H1 (cell line): ENCODE measurements around the gene LYPD1. TPM values are rescaled to one million over a fixed set of nuclear protein-coding genes. Genes with fewer than 3 reads are reported as not detected.

Experiments used
- CTCF ChIA-PET: fragments of 300-600 bp; sonication (Branson Sonifier 250); formaldehyde crosslinking; loops from one replicate; lab custom pipeline; 2021; ENCODE audit not compliant: partially characterized antibody; lab: Charles Lee
- POLR2A ChIA-PET: fragments of 300-600 bp; sonication (Branson Sonifier 250); formaldehyde crosslinking; loops from one replicate; lab custom pipeline; 2021; ENCODE audit warnings: inconsistent platforms; ENCODE audit not compliant: partially characterized antibody; lab: Charles Lee
- DNase-seq, 2 experiments: peaks; one replicate each; pipeline versions ENCODE4 v3.0.0 to v3.0.0-alpha.2; 2010 to 2022; ENCODE audit warnings: low spot score in 2 of 2, low read depth in 1 of 2, mixed read lengths in 1 of 2
- FAIRE-seq: peaks from 2 replicates; lab custom pipeline; 2011; peaks lifted over from hg19 to GRCh38; lab: Jason Lieb, UNC
- H2AFZ ChIP-seq: 2 replicates; pipeline ENCODE4 v1.8.1; 2012; ENCODE audit warnings: low read length, inconsistent platforms
- H2AK5ac ChIP-seq: 2 replicates; pipeline ENCODE4 v1.6.1; 2013; ENCODE audit warnings: low read depth, low read length
- H2BK120ac ChIP-seq: replicated peaks from 2 replicates; pipeline ENCODE3; 2013; ENCODE audit warnings: low read depth, low read length, inconsistent platforms
- H2BK12ac ChIP-seq: 2 replicates; pipeline ENCODE4 v1.6.1; 2013; ENCODE audit warnings: low read depth, low read length
- H2BK15ac ChIP-seq: 2 replicates; pipeline ENCODE4 v1.6.1; 2013; ENCODE audit warnings: low read length
- H2BK20ac ChIP-seq: 2 replicates; pipeline ENCODE4 v1.6.1; 2013; ENCODE audit warnings: low read length
- H2BK5ac ChIP-seq: 2 replicates; pipeline ENCODE4 v1.6.1; 2013; ENCODE audit warnings: low read depth, low read length
- H3K14ac ChIP-seq: 2 replicates; pipeline ENCODE4 v1.6.1; 2013; ENCODE audit warnings: inconsistent platforms; ENCODE audit not compliant: insufficient read length
- H3K18ac ChIP-seq: 2 replicates; pipeline ENCODE4 v1.6.1; 2013; ENCODE audit warnings: low read length; ENCODE audit errors: extremely low read depth
- H3K23ac ChIP-seq: 2 replicates; pipeline ENCODE4 v1.6.1; 2013; ENCODE audit warnings: inconsistent platforms; ENCODE audit not compliant: insufficient read length
- H3K23me2 ChIP-seq: 2 replicates; pipeline ENCODE4 v1.6.1; 2013; ENCODE audit warnings: low read depth, low read length
- H3K27ac ChIP-seq: 2 replicates; pipeline ENCODE4 v1.6.1; 2011; ENCODE audit warnings: low read depth, low read length, inconsistent platforms
- H3K27me3 ChIP-seq, 4 experiments: replicated peaks in 1 of 4; 1 replicate in 1 of 4; 2 replicates in 3 of 4; pipeline versions ENCODE4 v1.6.1 to v1.8.1; 2011 to 2013; ENCODE audit warnings: low read length in 3 of 4, mild to moderate bottlenecking in 3 of 4, inconsistent platforms in 2 of 4, mixed read lengths in 2 of 4, moderate library complexity in 1 of 4; ENCODE audit not compliant: control insufficient read depth in 3 of 4, insufficient read depth in 3 of 4; ENCODE audit errors: extremely low read depth in 1 of 4
- H3K36me3 ChIP-seq, 4 experiments: 2 replicates each; pipeline versions ENCODE4 v1.6.1 to v1.8.1; 2011 to 2013; ENCODE audit warnings: mild to moderate bottlenecking in 4 of 4, low read length in 3 of 4, moderate library complexity in 2 of 4, control low read depth in 1 of 4, inconsistent platforms in 1 of 4; ENCODE audit not compliant: insufficient read depth in 4 of 4, control insufficient read depth in 2 of 4
- H3K4ac ChIP-seq: replicated peaks from 2 replicates; pipeline ENCODE3; 2013; ENCODE audit warnings: low read length, low read depth, mixed read lengths, inconsistent platforms; ENCODE audit not compliant: insufficient read length
- H3K4me1 ChIP-seq, 4 experiments: replicated peaks in 1 of 4; 1 replicate in 1 of 4; 2 replicates in 3 of 4; pipeline versions ENCODE4 v1.6.1 to v1.8.1; 2011 to 2013; ENCODE audit warnings: low read length in 3 of 4, inconsistent platforms in 2 of 4, mixed read lengths in 1 of 4; ENCODE audit not compliant: insufficient read depth in 4 of 4, control insufficient read depth in 3 of 4
- H3K4me2 ChIP-seq, 2 experiments: 2 replicates each; pipeline versions ENCODE4 v1.6.1 to v1.8.1; 2011 to 2013; ENCODE audit warnings: low read depth in 2 of 2, low read length in 2 of 2, control low read depth in 1 of 2, inconsistent platforms in 1 of 2, mild to moderate bottlenecking in 1 of 2; ENCODE audit not compliant: insufficient read depth in 1 of 2
- H3K4me3 ChIP-seq, 4 experiments: fragments of 200-600, 300-600 bp in 1 of 4; sonication (generic), shearing (Covaris generic), sonication (Bioruptor Twin) in 1 of 4; 2 replicates each; pipeline versions ENCODE4 v1.5.1 to v1.8.1; 2011 to 2016; ENCODE audit warnings: low read length in 4 of 4, low read depth in 3 of 4, control low read depth in 2 of 4, inconsistent platforms in 2 of 4, mild to moderate bottlenecking in 2 of 4, mixed read lengths in 1 of 4, moderate library complexity in 1 of 4; ENCODE audit not compliant: insufficient read depth in 2 of 4; ENCODE audit errors: extremely low read depth in 1 of 4
- H3K56ac ChIP-seq: replicated peaks from 2 replicates; pipeline ENCODE3; 2013; ENCODE audit warnings: low read depth, mild to moderate bottlenecking, mixed read lengths, low read length, inconsistent platforms; ENCODE audit not compliant: insufficient read length
- H3K79me1 ChIP-seq: 2 replicates; pipeline ENCODE4 v1.6.1; 2013; ENCODE audit warnings: low read depth, low read length, control low read depth
- H3K79me2 ChIP-seq, 2 experiments: 2 replicates each; pipeline versions ENCODE4 v1.6.1 to v1.8.1; 2012 to 2013; ENCODE audit warnings: low read length in 2 of 2, mild to moderate bottlenecking in 2 of 2, inconsistent platforms in 1 of 2; ENCODE audit not compliant: insufficient read depth in 2 of 2, control insufficient read depth in 1 of 2
- H3K9ac ChIP-seq, 4 experiments: replicated peaks in 1 of 4; 1 replicate in 1 of 4; 2 replicates in 3 of 4; pipeline versions ENCODE4 v1.6.1 to v1.8.1; 2011 to 2013; ENCODE audit warnings: low read depth in 3 of 4, low read length in 3 of 4, control low read depth in 2 of 4, mild to moderate bottlenecking in 2 of 4, moderate library complexity in 2 of 4, inconsistent platforms in 1 of 4; ENCODE audit errors: extremely low read depth in 1 of 4
- H3K9me3 ChIP-seq, 2 experiments: 2 replicates each; pipeline versions ENCODE4 v1.6.1 to v1.8.1; 2012 to 2013; ENCODE audit warnings: mild to moderate bottlenecking in 2 of 2, moderate library complexity in 2 of 2, control low read depth in 1 of 2, inconsistent platforms in 1 of 2, low read depth in 1 of 2, low read length in 1 of 2, mixed read lengths in 1 of 2; ENCODE audit not compliant: insufficient read depth in 2 of 2
- H4K20me1 ChIP-seq, 2 experiments: replicated peaks in 1 of 2; 2 replicates each; pipeline versions ENCODE3 to v1.8.1; 2011 to 2013; ENCODE audit warnings: inconsistent platforms in 2 of 2, low read length in 2 of 2, mild to moderate bottlenecking in 1 of 2; ENCODE audit not compliant: insufficient read depth in 2 of 2, control insufficient read depth in 1 of 2
- H4K5ac ChIP-seq: 2 replicates; pipeline ENCODE4 v1.6.1; 2013; ENCODE audit warnings: low read length, low read depth, mixed read lengths, inconsistent platforms; ENCODE audit not compliant: insufficient read length
- H4K8ac ChIP-seq: 2 replicates; pipeline ENCODE4 v1.8.0; 2013; ENCODE audit warnings: mild to moderate bottlenecking, moderate library complexity, low read length, inconsistent platforms; ENCODE audit not compliant: insufficient read depth; ENCODE audit errors: extremely low read depth
- H4K91ac ChIP-seq: replicated peaks from 2 replicates; pipeline ENCODE3; 2013; ENCODE audit warnings: low read length, mixed read lengths, inconsistent platforms; ENCODE audit not compliant: insufficient read length
- ATF2 ChIP-seq: IDR thresholded peaks from 2 replicates; pipeline ENCODE4 v1.6.1; 2012; ENCODE audit warnings: low read length, inconsistent platforms
- BRCA1 ChIP-seq: IDR thresholded peaks from 2 replicates; pipeline ENCODE4 v1.6.1; 2012; ENCODE audit warnings: low read depth, low read length, improper control_type of control experiment
- EZH2 ChIP-seq: fragments of 200-600 bp; sonication (generic); IDR thresholded peaks from 2 replicates; pipeline ENCODE4 v1.7.1; 2012; ENCODE audit warnings: low read depth, mild to moderate bottlenecking, moderate library complexity, low read length, inconsistent platforms; ENCODE audit not compliant: severe bottlenecking
- GTF2F1 ChIP-seq: IDR thresholded peaks from 2 replicates; pipeline ENCODE4 v1.6.1; 2012; ENCODE audit warnings: low read depth, low read length, improper control_type of control experiment, borderline replicate concordance
- HDAC2 ChIP-seq, 2 experiments: fragments of 300-600 bp in 1 of 2; sonication (generic) in 1 of 2; IDR thresholded peaks; 2 replicates each; pipeline ENCODE4 v1.6.1; 2011 to 2012; ENCODE audit warnings: low read depth in 2 of 2, low read length in 2 of 2, mild to moderate bottlenecking in 2 of 2, moderate library complexity in 2 of 2, borderline replicate concordance in 1 of 2, inconsistent platforms in 1 of 2
- JUN ChIP-seq: IDR thresholded peaks from 2 replicates; pipeline ENCODE4 v1.6.1; 2011; ENCODE audit warnings: low read depth, mild to moderate bottlenecking, improper control_type of control experiment, low read length
- KDM5A ChIP-seq: fragments of 200-600 bp; IDR thresholded peaks from 2 replicates; pipeline ENCODE4 v1.7.1; 2012; ENCODE audit warnings: mild to moderate bottlenecking, low read length, inconsistent platforms, mixed read lengths
- MAFK ChIP-seq: IDR thresholded peaks from 2 replicates; pipeline ENCODE4 v1.6.1; 2012; ENCODE audit warnings: low read depth, mild to moderate bottlenecking, improper control_type of control experiment, low read length
- RAD21 ChIP-seq, 2 experiments: IDR thresholded peaks in 1 of 2; conservative IDR thresholded peaks in 1 of 2; 2 replicates each; pipeline ENCODE4 v1.6.1; 2011; ENCODE audit warnings: low read depth in 2 of 2, low read length in 2 of 2, improper control_type of control experiment in 1 of 2, inconsistent platforms in 1 of 2, mild to moderate bottlenecking in 1 of 2, moderate library complexity in 1 of 2
- RBBP5 ChIP-seq: IDR thresholded peaks from 2 replicates; pipeline ENCODE4 v1.7.1; 2012; ENCODE audit warnings: low read depth, mild to moderate bottlenecking, inconsistent platforms, low read length, moderate library complexity, borderline replicate concordance
- RXRA ChIP-seq: IDR thresholded peaks from 2 replicates; pipeline ENCODE4 v1.6.1; 2011; ENCODE audit warnings: low read depth, mild to moderate bottlenecking, low read length, moderate library complexity; ENCODE audit not compliant: insufficient read depth
- SIX5 ChIP-seq: IDR thresholded peaks from 2 replicates; pipeline ENCODE4 v1.6.1; 2011; ENCODE audit warnings: mild to moderate bottlenecking, low read depth, low read length
- WGBS, 2 experiments: shearing (Covaris generic) in 1 of 2; methylation state at CpG; one replicate each; pipeline versions ENCODE4 v1.1.6 to v1.1.7; 2013 to 2015; ENCODE audit warnings: low lambda C conversion rate in 2 of 2, mixed read lengths in 2 of 2, inconsistent platforms in 1 of 2, low coverage in 1 of 2, missing lambda C conversion rate in 1 of 2; ENCODE audit not compliant: insufficient replicate concordance in 2 of 2, insufficient coverage in 1 of 2, insufficient read length in 1 of 2; ENCODE audit errors: extremely low coverage in 1 of 2, missing lambda C conversion rate in 1 of 2; 5-methylcytosine and 5-hydroxymethylcytosine counted together
- polyA plus RNA-seq, 7 experiments: library from polyadenylated mRNA; depleted of rRNA in 3 of 7; stranded (reverse) in 5 of 7; unstranded in 2 of 7; fragments of >200 nt in 5 of 7; fragments of 200-250 nt in 2 of 7; gene quantifications; 1 replicate in 5 of 7; 2 replicates in 1 of 7; 4 replicates in 1 of 7; pipeline versions ENCODE4 v1.2.1 to v1.2.3, GENCODE V29; 2011 to 2013; ENCODE audit warnings: missing spikeins in 2 of 7, mixed read lengths in 2 of 7
- total RNA-seq: library from RNA; stranded (reverse); fragmentation: NEBNext Ultra II Directional; extraction: Animal tissue kit (Norgen Biotek cat#: 25700); gene quantifications from 2 replicates; pipeline ENCODE4 v1.2.1, GENCODE V29; 2021

Gene LYPD1
- total and polyA plus RNA-seq, 2 of the 8 experiments (the other 6 are each of a cell fraction or from before 2014, with no cell fraction given): 1.9 to 2.7 TPM

- Histone ChIP-seq H3K27me3 (peaks cover 2 to 8% (median 5%) of the 10 kb centered on the region in 4 experiments), H3K18ac (no peak overlapping the region), H3K9me3 (no peaks in the 10 kb centered on the region), H3K56ac (no peak overlapping the region), H3K79me1 (no peaks in the 10 kb centered on the region), H3K9ac (no peak overlapping the region), H3K14ac (no peak overlapping the region), H2AFZ (no peak overlapping the region), H3K36me3 (no peaks in the 10 kb centered on the region; a peak in 1 of 8 replicates), H3K23ac (no peak overlapping the region), H2BK120ac (no peak overlapping the region), H3K4me2 (no peak overlapping the region), H3K79me2 (no peaks in the 10 kb centered on the region), H2BK12ac (no peak overlapping the region), H3K4me1 (no peaks in the 10 kb centered on the region; a peak in 1 of 7 replicates), H3K4me3 (no peak overlapping the region), H4K20me1 (no peaks in the 10 kb centered on the region), H4K91ac (no peak overlapping the region), H3K4ac (no peak overlapping the region), H2BK5ac (no peak overlapping the region), H4K8ac (no peak overlapping the region), H2BK20ac (no peak overlapping the region), H2AK5ac (no peak overlapping the region), H2BK15ac (no peak overlapping the region), H3K23me2 (no peaks in the 10 kb centered on the region), H4K5ac (no peak overlapping the region), H3K27ac (no peak overlapping the region)
- CTCF ChIA-PET: interaction anchor here (0.7 kb wide), 1 partner anchor 10 kb away, joined by 3 read pairs; no protein-coding TSS in a partner anchor
- 91% methylated on average over 3 of the region's 3 CpGs; no CpG with 5 or more reads in 1 of the 2 experiments for WGBS, 2 experiments
- no peak for FAIRE-seq
- no peak for DNase-seq
- POLR2A ChIA-PET: no interaction called here
- TF ChIP-seq BRCA1: no peak
- no peak for TF ChIP-seq RXRA
- no peak for TF ChIP-seq SIX5
- no peak for TF ChIP-seq GTF2F1
- no peak for TF ChIP-seq RAD21 (IDR thresholded peaks at IDR 0.05 in 1 of 2, conservative IDR thresholded peaks at IDR 0.05 in 1 of 2; ENCODE audit: low read depth in 2 of 2, low read length in 2 of 2)
- no peak for TF ChIP-seq HDAC2 (IDR thresholded peaks at IDR 0.05; ENCODE audit: borderline replicate concordance in 1 of 2, low read depth in 2 of 2, low read length in 2 of 2)
- no peak for TF ChIP-seq ATF2
- TF ChIP-seq EZH2: no peak
- no peak for TF ChIP-seq KDM5A
- TF ChIP-seq JUN: no peak
- no peak for TF ChIP-seq MAFK
- no peak for TF ChIP-seq RBBP5
Measured at GRCh38 chr2:132662732-132663131, 7.3 kb downstream of the LYPD1 start.
